Measurements from ENCODE around the gene ITPRID2. TPM values are rescaled to one million over a fixed set of nuclear protein-coding genes. Genes with fewer than 3 reads are reported as not detected.

ITPRID2 gene
- total and polyA plus RNA-seq, 2 of the 8 experiments (the other 6 are each of a cell fraction or from before 2014, with no cell fraction given) = 1.9 to 12.6 TPM

DNA sequence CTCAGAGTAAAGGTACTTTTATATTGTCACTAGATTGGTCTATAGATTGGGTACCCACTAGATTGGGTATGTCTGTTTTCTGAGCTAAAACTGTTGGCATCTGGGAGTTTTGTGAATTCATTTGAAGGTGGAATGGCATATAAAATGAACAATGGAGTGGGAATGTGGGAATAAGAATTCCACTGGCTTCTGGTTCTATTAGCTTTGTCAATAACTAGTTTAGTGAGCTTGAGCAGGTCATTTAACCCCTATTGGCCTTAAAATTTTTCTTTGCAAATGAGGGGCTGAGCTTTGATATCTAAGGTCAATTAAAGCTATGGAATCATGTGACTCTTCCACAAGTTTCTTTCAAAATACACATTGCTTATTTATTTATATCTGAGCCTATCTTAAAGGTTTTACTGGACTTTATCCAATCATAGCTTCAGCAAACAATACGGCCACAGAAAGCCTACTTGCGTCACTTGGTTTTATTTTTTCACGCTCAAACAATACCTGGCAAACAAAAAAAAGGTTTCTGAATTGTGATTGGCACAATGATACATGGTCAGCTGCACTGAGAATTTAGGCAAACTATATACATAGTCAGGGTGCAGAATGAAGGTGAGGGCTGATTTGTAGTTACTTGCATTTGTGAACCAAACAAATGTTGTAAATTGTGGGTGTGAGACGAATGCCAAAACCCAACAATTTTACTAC lies 28.8 kb upstream of the ITPRID2 start (continued):
- no peak for TF ChIP-seq TBP (IDR thresholded peaks at IDR 0.05; ENCODE audit: low read depth, low read length)
- no peak for TF ChIP-seq RFX5 (IDR thresholded peaks at IDR 0.05; ENCODE audit: borderline replicate concordance, low read depth, low read length)
- no peak for TF ChIP-seq FOSL1 (IDR thresholded peaks at IDR 0.05; ENCODE audit: insufficient read depth, low read depth, low read length)

Data from H1 (cell line).